ENCODE results near the gene CCL4. TPM values are rescaled to one million over a fixed set of nuclear protein-coding genes. Genes with fewer than 3 reads are reported as not detected.

The CCL4 gene
- total and polyA plus RNA-seq, 8 donors = 1.6 to 10.7 (median 8.1) TPM; not detected in 2

- Histone ChIP-seq H3K4me3 (no peak overlapping the region), H3K27ac (no peak overlapping the region), H3K4me1 (peaks cover 0 to 12% (median 3%) of the 10 kb centered on the region in 4 donors), H3K9me3 (no peaks in the 10 kb centered on the region), H3K36me3 (no peaks in the 10 kb centered on the region), H3K27me3 (peaks cover 0 to 58% (median 5%) of the 10 kb centered on the region in 3 donors)
- no peak for TF ChIP-seq POLR2AphosphoS5 (IDR thresholded peaks at IDR 0.05)
- no peak for TF ChIP-seq POLR2A (IDR thresholded peaks at IDR 0.05)
- TF ChIP-seq, protein P1, sequence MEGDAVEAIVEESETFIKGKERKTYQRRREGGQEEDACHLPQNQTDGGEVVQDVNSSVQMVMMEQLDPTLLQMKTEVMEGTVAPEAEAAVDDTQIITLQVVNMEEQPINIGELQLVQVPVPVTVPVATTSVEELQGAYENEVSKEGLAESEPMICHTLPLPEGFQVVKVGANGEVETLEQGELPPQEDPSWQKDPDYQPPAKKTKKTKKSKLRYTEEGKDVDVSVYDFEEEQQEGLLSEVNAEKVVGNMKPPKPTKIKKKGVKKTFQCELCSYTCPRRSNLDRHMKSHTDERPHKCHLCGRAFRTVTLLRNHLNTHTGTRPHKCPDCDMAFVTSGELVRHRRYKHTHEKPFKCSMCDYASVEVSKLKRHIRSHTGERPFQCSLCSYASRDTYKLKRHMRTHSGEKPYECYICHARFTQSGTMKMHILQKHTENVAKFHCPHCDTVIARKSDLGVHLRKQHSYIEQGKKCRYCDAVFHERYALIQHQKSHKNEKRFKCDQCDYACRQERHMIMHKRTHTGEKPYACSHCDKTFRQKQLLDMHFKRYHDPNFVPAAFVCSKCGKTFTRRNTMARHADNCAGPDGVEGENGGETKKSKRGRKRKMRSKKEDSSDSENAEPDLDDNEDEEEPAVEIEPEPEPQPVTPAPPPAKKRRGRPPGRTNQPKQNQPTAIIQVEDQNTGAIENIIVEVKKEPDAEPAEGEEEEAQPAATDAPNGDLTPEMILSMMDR (IDR thresholded peaks at IDR 0.05) = no peak
- TF ChIP-seq EP300 (IDR thresholded peaks at IDR 0.05) = no peak
- intact Hi-C loops (cut with DNase I; ENCODE audit: low total_unique reads) = no loop called here
- WGBS, 5 donors = 78 to 96% (median 90%) methylated on average over 8 of the region's 8 CpGs
- no peak for DNase-seq
These were observed 49.1 kb downstream of the CCL4 start for GRCh38 chr17:36152639-36153120.

DNA sequence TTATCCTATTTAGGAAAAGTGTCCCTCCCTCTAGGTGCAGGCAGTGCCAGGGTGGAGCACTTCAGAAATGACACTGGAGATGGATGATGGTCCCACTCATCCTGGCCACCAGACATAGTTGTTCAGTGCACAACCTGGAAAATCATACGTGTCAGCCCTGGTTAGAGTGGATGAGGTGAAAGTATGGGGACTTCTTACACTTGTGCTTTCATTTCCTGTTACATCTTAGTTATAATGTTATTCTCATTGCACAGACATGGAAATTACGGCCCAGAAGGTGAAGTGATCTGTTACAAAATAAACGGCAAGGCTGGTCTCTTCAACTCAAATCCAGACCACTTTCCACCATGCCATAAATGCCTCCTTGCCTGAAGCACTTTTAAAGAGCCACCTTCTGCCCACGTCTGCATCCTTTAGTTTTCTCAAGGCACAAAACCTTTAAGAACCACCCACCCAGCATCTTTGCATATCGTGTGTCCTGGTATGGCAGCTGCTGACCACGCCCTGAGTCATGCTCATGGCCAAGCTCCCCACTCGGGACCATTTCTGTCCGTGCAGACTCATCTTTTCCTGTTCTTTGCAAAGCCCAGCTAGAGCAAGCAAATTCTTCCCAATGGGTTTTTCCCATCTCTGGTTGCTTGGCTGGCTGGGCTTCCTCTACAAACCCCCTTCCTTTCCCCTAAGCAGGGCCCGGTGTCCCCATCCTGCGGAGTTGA, 50.4 kb downstream of the CCL4 start:
- H3K27me3 ChIP-seq = peaks cover 0 to 53% (median 5%) of the 10 kb centered on the region in 3 donors
- 67 to 72% (median 69%) methylated on average over 10 of the region's 10 CpGs for WGBS, 5 donors
- H3K4me3 ChIP-seq = no peak overlapping the region
- no peak for DNase-seq
- H3K27ac ChIP-seq = no peak overlapping the region
- intact Hi-C loops (cut with DNase I; ENCODE audit: low total_unique reads) = no loop called here
- peaks cover 0 to 9% (median 2%) of the 10 kb centered on the region in 4 donors for H3K4me1 ChIP-seq
- no peaks in the 10 kb centered on the region for H3K36me3 ChIP-seq
- TF ChIP-seq EP300 (IDR thresholded peaks at IDR 0.05) (no peak), POLR2A (IDR thresholded peaks at IDR 0.05) (no peak)
- no peaks in the 10 kb centered on the region for H3K9me3 ChIP-seq

Small RNA genes within 50 kb of the gene (small RNA-seq; reads per million reads assigned to genes)
- 0 reads per million in 4 donors for gene RN7SL301P

Other genes starting within 250 kb of the CCL4 start
- under 1 TPM in 1 of 5 donors, not detected in 4; 0.29 TPM for gene HEATR9, start 234.9 kb upstream of the CCL4 start, total RNA-seq
- not detected for gene HEATR9, start 234.9 kb upstream of the CCL4 start, polyA plus RNA-seq
- 10 to 100 TPM in 1 of 5 donors, 1 to 10 TPM in 2, not detected in 2; 2.0 to 21.7 (median 2.6) TPM for gene CCL5, start 223.5 kb upstream of the CCL4 start, total RNA-seq
- 10 to 100 TPM in 1 of 3 donors, 1 to 10 TPM in 2; 4.9 to 32.2 (median 5.7) TPM for gene CCL5, start 223.5 kb upstream of the CCL4 start, polyA plus RNA-seq
- 1 to 10 TPM in 1 of 5 donors, not detected in 4; 5.9 TPM for gene RDM1, start 173.1 kb upstream of the CCL4 start, total RNA-seq
- gene RDM1, start 173.1 kb upstream of the CCL4 start, polyA plus RNA-seq = under 1 TPM in 1 of 3 donors, not detected in 2; 0.98 TPM
- not detected for gene LYZL6, start 160.1 kb upstream of the CCL4 start, total RNA-seq
- gene LYZL6, start 160.1 kb upstream of the CCL4 start, polyA plus RNA-seq = not detected
- gene CCL16, start 122.3 kb upstream of the CCL4 start, total RNA-seq = under 1 TPM in 1 of 5 donors, not detected in 4; 0.72 TPM
- gene CCL16, start 122.3 kb upstream of the CCL4 start, polyA plus RNA-seq = under 1 TPM in 1 of 3 donors, not detected in 2; 0.15 TPM
- gene CCL14, start 117.1 kb upstream of the CCL4 start, total RNA-seq = 1 to 10 TPM in 4 of 5 donors, under 1 TPM in 1; 0.58 to 8.4 (median 2.2) TPM
- gene CCL14, start 117.1 kb upstream of the CCL4 start, polyA plus RNA-seq = 10 to 100 TPM in 2 of 3 donors, 1 to 10 TPM in 1; 2.9 to 80.3 (median 19.6) TPM
- gene CCL15, start 102.3 kb upstream of the CCL4 start, total RNA-seq = 1 to 10 TPM in 1 of 5 donors, not detected in 4; 1.2 TPM
- gene CCL15, start 102.3 kb upstream of the CCL4 start, polyA plus RNA-seq = not detected
- gene CCL23, start 85.9 kb upstream of the CCL4 start, total RNA-seq = 1 to 10 TPM in 1 of 5 donors, not detected in 4; 1.4 TPM
- gene CCL23, start 85.9 kb upstream of the CCL4 start, polyA plus RNA-seq = 1 to 10 TPM in 1 of 3 donors, not detected in 2; 4.8 TPM
- 1 to 10 TPM in 1 of 5 donors, not detected in 4; 4.0 TPM for gene CCL18, start 39.6 kb upstream of the CCL4 start, total RNA-seq
- 10 to 100 TPM in 1 of 3 donors, under 1 TPM in 2; 0.87 to 12.2 (median 0.92) TPM for gene CCL18, start 39.6 kb upstream of the CCL4 start, polyA plus RNA-seq
- 1 to 10 TPM in 2 of 5 donors, not detected in 3; 2.9 to 7.2 TPM for gene CCL3, start 13.7 kb upstream of the CCL4 start, total RNA-seq
- 10 to 100 TPM in 1 of 3 donors, 1 to 10 TPM in 2; 2.0 to 19.1 (median 2.9) TPM for gene CCL3, start 13.7 kb upstream of the CCL4 start, polyA plus RNA-seq
- gene TBC1D3B, start 72.8 kb downstream of the CCL4 start, total RNA-seq = 1 to 10 TPM in 2 of 5 donors, not detected in 3; 1.5 to 1.7 TPM
- gene TBC1D3B, start 72.8 kb downstream of the CCL4 start, polyA plus RNA-seq = 1 to 10 TPM in 1 of 3 donors, under 1 TPM in 1, not detected in 1; 0.81 to 4.6 TPM
- 10 to 100 TPM in 1 of 5 donors, not detected in 4; 34.4 TPM for gene CCL3L1, start 92.9 kb downstream of the CCL4 start, total RNA-seq
- 1 to 10 TPM in 2 of 3 donors, under 1 TPM in 1; 0.30 to 2.7 (median 1.2) TPM for gene CCL3L1, start 92.9 kb downstream of the CCL4 start, polyA plus RNA-seq
- under 1 TPM in 1 of 5 donors, not detected in 4; 0.73 TPM for gene CCL4L2, start 107.2 kb downstream of the CCL4 start, total RNA-seq
- 1 to 10 TPM in 2 of 3 donors, under 1 TPM in 1; 0.25 to 4.3 (median 3.5) TPM for gene CCL4L2, start 107.2 kb downstream of the CCL4 start, polyA plus RNA-seq
- gene TBC1D3I, start 160.7 kb downstream of the CCL4 start, total RNA-seq = 1 to 10 TPM in 1 of 5 donors, not detected in 4; 5.8 TPM
- gene TBC1D3I, start 160.7 kb downstream of the CCL4 start, polyA plus RNA-seq = under 1 TPM in 1 of 3 donors, not detected in 2; 0.65 TPM
- not detected for gene TBC1D3G, start 220.1 kb downstream of the CCL4 start, total RNA-seq
- gene TBC1D3G, start 220.1 kb downstream of the CCL4 start, polyA plus RNA-seq = 1 to 10 TPM in 1 of 3 donors, under 1 TPM in 1, not detected in 1; 0.61 to 4.1 TPM